Tibial nerve (tissue), 4 donors: ENCODE measurements around the gene ALDH7A1.

ENCODE experiments used
- CTCF ChIP-seq, 5 experiments: fragments of 200-600 bp in 3 of 5; fragments of 450-650 bp in 2 of 5; sonication (generic) in 3 of 5; IDR thresholded peaks; one replicate each; pipeline ENCODE4 v1.5.1; 2016 to 2019; ENCODE audit warnings: antibody characterized with exemption in 5 of 5, mild to moderate bottlenecking in 3 of 5, moderate library complexity in 2 of 5
- EP300 ChIP-seq, 2 donors: sonication (generic); formaldehyde crosslinking; IDR thresholded peaks; one replicate each; pipeline ENCODE4 v1.6.1; 2017; ENCODE audit warnings: antibody characterized with exemption in 2 of 2, mild to moderate bottlenecking in 1 of 2
- POLR2A ChIP-seq, 2 donors: fragments of 450-650 bp; IDR thresholded peaks; one replicate each; pipeline ENCODE4 v1.6.1; 2017; ENCODE audit warnings: antibody characterized with exemption in 2 of 2, mild to moderate bottlenecking in 2 of 2, moderate library complexity in 2 of 2

GRCh38 chr5:126543660-126544059 lies 51.4 kb downstream of the ALDH7A1 start:
- no peak for TF ChIP-seq CTCF (IDR thresholded peaks at IDR 0.05)
- no peak for TF ChIP-seq EP300 (IDR thresholded peaks at IDR 0.05)
- TF ChIP-seq POLR2A (IDR thresholded peaks at IDR 0.05): no peak
